ENCODE data around the gene CNTNAP2.

Gene CNTNAP2

DNA sequence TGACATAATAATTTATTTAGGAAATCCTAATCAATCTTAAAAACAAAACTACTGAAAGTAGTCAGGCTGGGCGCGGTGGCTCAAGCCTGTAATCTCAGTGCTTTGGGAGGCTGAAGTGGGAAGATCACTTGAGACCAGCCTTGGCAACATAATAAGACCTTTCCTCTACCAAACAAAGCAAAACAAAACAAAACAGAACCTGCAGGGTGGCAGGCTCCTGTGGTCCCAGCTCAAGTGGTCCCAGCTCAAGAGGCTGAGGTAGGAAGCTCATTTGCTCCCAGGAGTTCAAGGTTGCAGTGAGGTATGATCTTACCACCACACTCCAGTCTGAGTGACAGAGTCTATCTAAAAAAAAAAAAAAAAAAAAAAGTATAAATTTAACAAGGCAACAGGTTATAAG, 748.0 kb downstream of the CNTNAP2 start:
- Histone ChIP-seq H3K36me3 (ENCODE audit: insufficient read depth, low read depth, low read length) (no peaks in the 10 kb centered on the region), H3K4me1 (ENCODE audit: insufficient read depth, low read length) (peaks cover 3% of the 10 kb centered on the region; the same call in 1 of the 2 replicates), H3K9ac (ENCODE audit: low read depth, low read length) (no peak overlapping the region), H3K4me3 (ENCODE audit: low read length) (no peak overlapping the region), H3K27ac (ENCODE audit: low read length) (no peak overlapping the region), H3K27me3 (ENCODE audit: insufficient read depth, low read length) (no peaks in the 10 kb centered on the region), H3K9me3 (ENCODE audit: insufficient read depth, low read depth, low read length) (no peaks in the 10 kb centered on the region)

DNA sequence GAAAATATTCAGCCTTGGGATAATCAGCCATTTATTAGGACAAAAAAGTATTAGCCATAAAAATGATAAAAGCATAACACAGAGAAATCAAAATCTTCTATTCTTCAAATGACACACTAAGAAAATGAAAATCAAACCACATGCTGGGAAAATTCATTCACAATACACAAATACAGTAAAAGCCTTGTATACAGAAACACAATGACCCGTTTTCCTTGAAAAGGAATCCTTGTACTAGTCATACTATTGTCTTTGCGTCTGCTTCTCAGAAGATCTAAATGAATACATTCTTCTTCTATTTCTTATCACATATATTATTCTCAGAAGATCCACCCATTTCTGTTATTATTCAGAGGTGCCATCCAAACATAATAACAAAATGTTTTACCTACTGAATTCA, 749.1 kb downstream of the CNTNAP2 start:
- H3K9ac ChIP-seq (ENCODE audit: low read depth, low read length): no peak overlapping the region
- H3K9me3 ChIP-seq (ENCODE audit: insufficient read depth, low read depth, low read length): no peaks in the 10 kb centered on the region
- H3K4me1 ChIP-seq (ENCODE audit: insufficient read depth, low read length): peaks cover 3% of the 10 kb centered on the region; the same call in 1 of the 2 replicates
- no peak overlapping the region for H3K4me3 ChIP-seq (ENCODE audit: low read length)
- H3K27me3 ChIP-seq (ENCODE audit: insufficient read depth, low read length): no peaks in the 10 kb centered on the region
- no peaks in the 10 kb centered on the region for H3K36me3 ChIP-seq (ENCODE audit: insufficient read depth, low read depth, low read length)
- H3K27ac ChIP-seq (ENCODE audit: low read length): no peak overlapping the region

DNA sequence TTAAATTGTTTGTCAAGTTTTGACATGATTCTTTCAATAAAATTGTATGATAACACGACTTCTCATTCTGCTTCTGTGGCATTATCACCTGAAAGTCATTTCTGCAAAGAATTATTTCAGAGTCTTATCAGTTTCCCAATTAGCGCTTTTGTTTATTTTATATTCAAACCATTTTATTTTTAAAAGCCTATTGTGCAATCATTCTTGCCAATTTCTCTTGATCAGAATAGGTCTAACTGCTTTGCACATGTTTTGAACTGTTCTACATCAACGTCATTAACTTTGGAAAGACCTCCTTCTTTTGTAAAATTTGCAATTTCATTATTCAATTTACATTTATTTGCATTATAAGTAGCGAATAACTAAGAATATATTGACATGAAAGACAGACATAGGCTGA, 758.1 kb downstream of the CNTNAP2 start:
- H3K4me1 ChIP-seq (ENCODE audit: insufficient read depth, low read length): peaks cover 17% of the 10 kb centered on the region; the same call in 1 of the 2 replicates
- H3K27me3 ChIP-seq (ENCODE audit: insufficient read depth, low read length): no peaks in the 10 kb centered on the region
- H3K4me3 ChIP-seq (ENCODE audit: low read length): no peak overlapping the region
- H3K9ac ChIP-seq (ENCODE audit: low read depth, low read length): no peak overlapping the region
- no peak overlapping the region for H3K27ac ChIP-seq (ENCODE audit: low read length)
- H3K9me3 ChIP-seq (ENCODE audit: insufficient read depth, low read depth, low read length): no peaks in the 10 kb centered on the region
- H3K36me3 ChIP-seq (ENCODE audit: insufficient read depth, low read depth, low read length): no peaks in the 10 kb centered on the region

DNA sequence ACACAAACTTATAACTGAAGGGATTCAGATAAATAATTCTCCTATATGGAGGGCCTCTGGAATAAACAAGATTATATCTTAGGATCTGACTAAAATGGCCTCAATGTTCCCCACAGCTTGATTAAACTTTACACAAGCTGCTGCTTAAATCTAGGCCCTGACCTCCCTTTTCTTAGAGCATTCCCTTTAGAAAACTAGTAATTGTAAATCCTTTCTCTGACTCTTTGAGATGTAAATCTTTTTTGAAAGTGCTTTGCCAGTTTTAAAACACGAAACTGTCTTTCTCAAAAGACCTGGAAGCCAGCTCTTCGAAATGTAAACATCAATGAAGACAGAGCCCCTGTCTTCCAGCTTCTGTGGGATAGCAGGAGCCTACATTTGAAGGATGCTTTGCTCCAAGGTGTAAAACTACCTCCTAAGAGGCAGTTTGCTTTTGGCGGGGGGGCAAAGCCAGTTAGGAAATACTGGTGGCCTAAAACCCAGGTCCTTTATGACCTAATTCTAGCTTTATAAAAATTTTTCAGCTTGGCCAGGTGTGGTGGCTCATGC, 758.7 kb downstream of the CNTNAP2 start:
- Histone ChIP-seq H3K27me3 (ENCODE audit: insufficient read depth, low read length) (no peaks in the 10 kb centered on the region), H3K36me3 (ENCODE audit: insufficient read depth, low read depth, low read length) (no peaks in the 10 kb centered on the region), H3K9ac (ENCODE audit: low read depth, low read length) (no peak overlapping the region), H3K9me3 (ENCODE audit: insufficient read depth, low read depth, low read length) (no peaks in the 10 kb centered on the region), H3K27ac (ENCODE audit: low read length) (no peak overlapping the region), H3K4me3 (ENCODE audit: low read length) (no peak overlapping the region), H3K4me1 (ENCODE audit: insufficient read depth, low read length) (peaks cover 17% of the 10 kb centered on the region; the same call in 1 of the 2 replicates)

DNA sequence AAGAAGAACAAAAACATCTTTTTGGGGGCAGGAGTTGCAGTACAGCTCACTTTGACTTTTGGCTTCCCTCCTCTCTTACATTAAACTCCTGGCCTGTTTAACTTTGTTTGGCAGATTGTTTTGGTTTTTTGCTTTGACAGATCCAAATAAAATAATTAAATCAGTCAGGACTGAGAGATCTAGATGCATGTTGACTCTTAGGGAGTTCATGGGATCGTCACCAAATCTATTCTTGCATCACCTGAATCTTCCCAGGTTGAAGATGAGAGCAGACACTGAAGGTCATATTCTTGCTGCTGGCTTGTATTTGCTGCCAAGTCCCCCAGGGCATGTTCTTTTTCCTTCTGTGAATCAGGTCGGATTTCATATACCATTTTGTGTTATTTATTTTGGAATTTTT, 759.4 kb downstream of the CNTNAP2 start:
- no peak overlapping the region for H3K27ac ChIP-seq (ENCODE audit: low read length)
- no peak overlapping the region for H3K9ac ChIP-seq (ENCODE audit: low read depth, low read length)
- H3K9me3 ChIP-seq (ENCODE audit: insufficient read depth, low read depth, low read length): no peaks in the 10 kb centered on the region
- no peaks in the 10 kb centered on the region for H3K36me3 ChIP-seq (ENCODE audit: insufficient read depth, low read depth, low read length)
- H3K4me1 ChIP-seq (ENCODE audit: insufficient read depth, low read length): peaks cover 17% of the 10 kb centered on the region; the same call in 1 of the 2 replicates
- H3K4me3 ChIP-seq (ENCODE audit: low read length): no peak overlapping the region
- H3K27me3 ChIP-seq (ENCODE audit: insufficient read depth, low read length): no peaks in the 10 kb centered on the region

DNA sequence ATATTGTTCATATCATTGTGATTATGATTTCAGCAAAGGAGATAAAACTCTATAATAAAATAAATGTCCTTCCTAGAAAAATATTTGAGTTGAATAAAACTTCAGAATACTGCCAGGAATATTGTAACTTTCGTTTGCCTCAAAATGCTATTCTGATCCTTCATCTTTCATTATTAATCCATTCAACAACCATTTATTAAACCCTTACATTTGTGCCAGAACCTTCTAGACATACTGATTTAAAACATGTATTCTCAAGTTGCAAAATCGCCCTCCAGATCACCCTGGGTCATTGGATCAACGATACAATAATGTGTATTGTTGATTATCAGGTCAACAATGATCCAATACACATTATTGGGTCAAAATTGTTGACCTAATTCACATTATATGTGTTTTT, 759.8 kb downstream of the CNTNAP2 start:
- H3K4me3 ChIP-seq (ENCODE audit: low read length): no peak overlapping the region
- H3K4me1 ChIP-seq (ENCODE audit: insufficient read depth, low read length): peaks cover 17% of the 10 kb centered on the region; the same call in 1 of the 2 replicates
- H3K36me3 ChIP-seq (ENCODE audit: insufficient read depth, low read depth, low read length): no peaks in the 10 kb centered on the region
- no peaks in the 10 kb centered on the region for H3K27me3 ChIP-seq (ENCODE audit: insufficient read depth, low read length)
- no peaks in the 10 kb centered on the region for H3K9me3 ChIP-seq (ENCODE audit: insufficient read depth, low read depth, low read length)
- no peak overlapping the region for H3K27ac ChIP-seq (ENCODE audit: low read length)
- no peak overlapping the region for H3K9ac ChIP-seq (ENCODE audit: low read depth, low read length)

DNA sequence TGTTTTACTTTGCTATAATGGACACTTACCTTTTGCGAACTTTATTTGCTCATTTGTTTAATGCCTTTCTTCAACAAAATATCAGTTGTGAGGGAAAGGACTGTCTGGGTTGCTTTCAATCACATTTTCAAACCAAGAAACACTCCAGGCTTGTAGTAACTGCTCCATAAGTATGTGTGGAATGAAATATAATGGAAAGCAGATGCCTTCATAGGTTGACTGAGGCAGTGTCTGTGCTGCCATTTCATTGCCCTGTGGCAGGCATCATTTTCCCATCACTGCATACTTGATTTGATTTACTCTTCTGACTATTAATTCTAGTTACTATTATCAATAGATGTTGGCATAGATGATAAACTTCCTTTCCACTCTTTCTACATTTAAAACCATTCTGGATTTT, 762.3 kb downstream of the CNTNAP2 start:
- no peaks in the 10 kb centered on the region for H3K27me3 ChIP-seq (ENCODE audit: insufficient read depth, low read length)
- H3K36me3 ChIP-seq (ENCODE audit: insufficient read depth, low read depth, low read length): no peaks in the 10 kb centered on the region
- peaks cover 17% of the 10 kb centered on the region; the same call in 1 of the 2 replicates for H3K4me1 ChIP-seq (ENCODE audit: insufficient read depth, low read length)
- H3K9me3 ChIP-seq (ENCODE audit: insufficient read depth, low read depth, low read length): no peaks in the 10 kb centered on the region
- H3K9ac ChIP-seq (ENCODE audit: low read depth, low read length): no peak overlapping the region
- no peak overlapping the region for H3K4me3 ChIP-seq (ENCODE audit: low read length)
- no peak overlapping the region for H3K27ac ChIP-seq (ENCODE audit: low read length)

DNA sequence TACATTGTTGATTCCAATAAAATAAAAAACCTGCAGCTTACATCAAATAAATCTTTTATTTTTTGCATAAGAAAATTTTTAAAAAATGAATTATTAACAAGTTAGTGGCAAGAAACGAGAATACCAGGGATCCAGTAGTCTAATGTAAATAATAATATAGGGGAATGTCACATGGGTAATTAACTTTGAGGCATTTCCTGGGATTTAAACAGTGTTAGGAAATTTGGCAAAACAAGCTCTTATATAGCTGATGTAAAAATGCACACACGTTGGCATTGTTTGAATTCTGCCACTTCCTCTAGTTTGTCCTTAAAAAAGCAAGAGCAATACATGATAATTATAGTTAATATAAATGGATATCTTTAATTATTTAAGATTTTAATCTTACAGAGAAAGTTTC, 768.6 kb downstream of the CNTNAP2 start:
- H3K27ac ChIP-seq (ENCODE audit: low read length): no peak overlapping the region
- H3K4me1 ChIP-seq (ENCODE audit: insufficient read depth, low read length): no peaks in the 10 kb centered on the region
- no peak overlapping the region for H3K9ac ChIP-seq (ENCODE audit: low read depth, low read length)
- no peaks in the 10 kb centered on the region for H3K9me3 ChIP-seq (ENCODE audit: insufficient read depth, low read depth, low read length)
- H3K27me3 ChIP-seq (ENCODE audit: insufficient read depth, low read length): no peaks in the 10 kb centered on the region
- no peaks in the 10 kb centered on the region for H3K36me3 ChIP-seq (ENCODE audit: insufficient read depth, low read depth, low read length)
- H3K4me3 ChIP-seq (ENCODE audit: low read length): no peak overlapping the region

DNA sequence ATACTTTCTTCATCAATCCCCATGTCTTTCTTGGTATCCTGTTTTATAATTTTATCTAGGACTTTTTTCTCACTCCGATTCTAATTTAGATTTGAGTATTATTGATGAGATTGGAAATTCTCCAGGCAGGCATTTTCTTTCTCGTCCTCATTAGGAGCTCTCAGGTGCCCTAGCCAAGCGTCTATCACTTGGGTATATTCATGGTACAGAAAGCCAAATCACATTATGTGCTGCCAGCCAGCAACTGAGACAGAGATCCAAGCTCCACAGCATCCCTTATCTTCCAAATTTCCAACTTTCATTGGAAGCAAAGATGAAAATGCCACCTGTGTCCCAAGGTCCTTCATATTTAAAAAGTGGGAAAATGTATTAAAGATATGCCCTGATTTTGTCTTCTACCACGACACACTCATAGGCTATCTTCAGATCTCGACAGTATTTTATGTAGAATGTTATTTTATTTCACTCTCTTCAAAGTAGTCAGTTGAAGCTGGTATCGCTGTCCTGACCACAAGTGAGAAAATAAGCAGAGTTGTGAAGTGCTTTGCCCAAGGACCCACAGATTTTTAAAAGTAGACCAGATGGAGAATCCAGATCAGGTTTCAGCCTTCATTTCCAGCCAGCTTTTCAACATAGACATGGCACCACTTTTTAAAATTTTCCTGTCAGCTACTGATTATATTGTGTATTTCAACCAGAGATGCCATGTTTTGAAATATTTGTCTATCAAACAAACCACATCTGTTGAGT, 773.4 kb downstream of the CNTNAP2 start:
- no peak overlapping the region for H3K9ac ChIP-seq (ENCODE audit: low read depth, low read length)
- H3K27ac ChIP-seq (ENCODE audit: low read length): no peak overlapping the region
- no peaks in the 10 kb centered on the region for H3K36me3 ChIP-seq (ENCODE audit: insufficient read depth, low read depth, low read length)
- H3K9me3 ChIP-seq (ENCODE audit: insufficient read depth, low read depth, low read length): no peaks in the 10 kb centered on the region
- H3K4me1 ChIP-seq (ENCODE audit: insufficient read depth, low read length): no peaks in the 10 kb centered on the region
- H3K4me3 ChIP-seq (ENCODE audit: low read length): no peak overlapping the region
- no peaks in the 10 kb centered on the region for H3K27me3 ChIP-seq (ENCODE audit: insufficient read depth, low read length)

DNA sequence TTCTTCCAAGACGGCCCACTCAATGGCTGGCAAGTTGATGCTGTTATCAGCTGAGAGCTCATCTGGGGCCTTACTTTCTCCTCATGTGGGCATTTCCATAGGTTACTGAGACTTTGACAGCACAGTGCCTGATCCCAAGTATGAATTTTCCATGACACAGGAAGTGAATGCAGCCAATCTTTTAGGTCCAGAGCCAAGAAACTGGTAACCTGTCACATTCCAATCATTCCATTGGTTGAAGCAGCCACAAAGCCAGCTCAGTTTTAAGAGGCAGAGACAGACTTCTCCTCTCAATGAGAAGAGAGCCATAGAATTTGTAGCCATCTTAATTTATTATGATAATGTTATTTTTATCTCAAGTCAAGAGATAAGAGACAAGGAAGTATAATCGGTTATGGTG, 775.5 kb downstream of the CNTNAP2 start:
- no peaks in the 10 kb centered on the region for H3K4me1 ChIP-seq (ENCODE audit: insufficient read depth, low read length)
- H3K9me3 ChIP-seq (ENCODE audit: insufficient read depth, low read depth, low read length): no peaks in the 10 kb centered on the region
- no peaks in the 10 kb centered on the region for H3K36me3 ChIP-seq (ENCODE audit: insufficient read depth, low read depth, low read length)

DNA sequence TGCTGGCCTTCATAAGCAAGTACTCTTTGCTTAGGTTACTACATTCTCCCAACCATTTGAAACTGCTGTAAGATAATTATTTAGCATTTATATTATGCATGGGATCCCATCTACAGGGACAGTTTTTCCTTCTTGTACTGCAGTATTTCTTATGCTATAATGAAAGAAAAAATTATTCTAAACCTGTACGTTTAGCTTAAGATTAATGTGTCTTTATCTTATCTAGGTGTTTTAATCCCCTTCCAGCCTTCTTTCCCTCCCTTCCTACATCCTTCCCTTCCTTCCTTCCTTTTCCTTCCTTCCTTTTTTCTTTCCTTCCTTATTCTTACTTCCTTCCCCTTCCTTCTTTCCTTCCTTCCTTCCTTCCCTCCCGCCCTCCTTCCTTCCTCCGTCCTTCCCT, 778.3 kb downstream of the CNTNAP2 start:
- Histone ChIP-seq H3K4me3 (ENCODE audit: low read length) (no peak overlapping the region), H3K4me1 (ENCODE audit: insufficient read depth, low read length) (no peaks in the 10 kb centered on the region), H3K27me3 (ENCODE audit: insufficient read depth, low read length) (no peaks in the 10 kb centered on the region), H3K9me3 (ENCODE audit: insufficient read depth, low read depth, low read length) (no peaks in the 10 kb centered on the region), H3K9ac (ENCODE audit: low read depth, low read length) (no peak overlapping the region), H3K27ac (ENCODE audit: low read length) (no peak overlapping the region), H3K36me3 (ENCODE audit: insufficient read depth, low read depth, low read length) (no peaks in the 10 kb centered on the region)

More for the DNA sequence above, 775.5 kb downstream of the CNTNAP2 start:
- no peak overlapping the region for H3K4me3 ChIP-seq (ENCODE audit: low read length)
- H3K27me3 ChIP-seq (ENCODE audit: insufficient read depth, low read length): no peaks in the 10 kb centered on the region
- no peak overlapping the region for H3K27ac ChIP-seq (ENCODE audit: low read length)
- no peak overlapping the region for H3K9ac ChIP-seq (ENCODE audit: low read depth, low read length)

DNA sequence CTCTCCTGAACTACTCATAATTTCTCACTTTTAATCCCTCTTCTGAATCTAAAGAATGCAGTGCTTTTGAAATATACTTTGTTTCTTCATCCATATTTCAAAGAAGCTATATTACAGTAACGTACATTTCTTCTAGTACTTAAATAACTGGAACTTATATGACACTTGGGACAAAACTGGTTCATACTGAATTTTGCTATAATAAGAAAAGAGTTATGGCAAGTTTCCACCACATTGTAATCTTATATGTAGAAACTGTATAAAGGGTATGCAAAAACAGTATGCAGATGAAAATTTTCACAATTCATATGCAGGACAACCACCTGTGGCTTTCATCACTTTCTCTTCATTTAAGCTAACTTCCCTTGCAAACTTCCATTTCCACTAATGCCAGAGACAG, 785.7 kb downstream of the CNTNAP2 start:
- no peaks in the 10 kb centered on the region for H3K4me1 ChIP-seq (ENCODE audit: insufficient read depth, low read length)
- H3K9ac ChIP-seq (ENCODE audit: low read depth, low read length): no peak overlapping the region
- H3K27me3 ChIP-seq (ENCODE audit: insufficient read depth, low read length): no peaks in the 10 kb centered on the region
- H3K9me3 ChIP-seq (ENCODE audit: insufficient read depth, low read depth, low read length): no peaks in the 10 kb centered on the region; the same call in 1 of the 2 replicates
- H3K27ac ChIP-seq (ENCODE audit: low read length): no peak overlapping the region
- no peaks in the 10 kb centered on the region for H3K36me3 ChIP-seq (ENCODE audit: insufficient read depth, low read depth, low read length)
- H3K4me3 ChIP-seq (ENCODE audit: low read length): no peak overlapping the region
